Activated gamma-delta T cell treated with anti-CD3 and anti-CD28 coated beads, Interleukin-2, amount 50 U/mL, for 16 hours (primary cell): Measurements from ENCODE around the gene COMMD4.

Experiments
- DNase-seq: peaks from one replicate; pipeline ENCODE4 v3.0.0-alpha.2; 2020; ENCODE audit warnings: low read depth

Gene COMMD4

GRCh38 chr15:75356517-75356916, 20.7 kb downstream of the COMMD4 start:
- DNase-seq, result no peak

GRCh38 chr15:75357976-75358673, 22.3 kb downstream of the COMMD4 start:
- DNase-seq, result no peak

GRCh38 chr15:75358771-75359536, 23.1 kb downstream of the COMMD4 start:
- no peak for DNase-seq

GRCh38 chr15:75359537-75360250, 23.8 kb downstream of the COMMD4 start:
- DNase-seq, result no peak

- no peak for DNase-seq
Measured at GRCh38 chr15:75360391-75360790, 24.5 kb downstream of the COMMD4 start.

GRCh38 chr15:75360856-75361255, 25.0 kb downstream of the COMMD4 start:
- no peak for DNase-seq

- no peak for DNase-seq
Measured at GRCh38 chr15:75361361-75361988, 25.6 kb downstream of the COMMD4 start.

GRCh38 chr15:75361989-75362641, 26.3 kb downstream of the COMMD4 start:
- no peak for DNase-seq

GRCh38 chr15:75362642-75363249, 26.9 kb downstream of the COMMD4 start:
- DNase-seq, result no peak

- DNase-seq, result no peak
Measured at GRCh38 chr15:75363786-75364185, 27.9 kb downstream of the COMMD4 start.

GRCh38 chr15:75364881-75365280, 29.0 kb downstream of the COMMD4 start:
- DNase-seq, result no peak

GRCh38 chr15:75366163-75366562, 30.3 kb downstream of the COMMD4 start:
- DNase-seq, result no peak

GRCh38 chr15:75367006-75367405, 31.1 kb downstream of the COMMD4 start:
- DNase-seq, result no peak

- DNase-seq, result no peak
Measured at GRCh38 chr15:75367406-75367912, 31.6 kb downstream of the COMMD4 start.

- DNase-seq, result peak; percentile 80
Measured at GRCh38 chr15:75367913-75368688, 32.2 kb downstream of the COMMD4 start, which contains the start of gene MAN2C1. MAN2C1 (minus strand) TSS chr15:75368607; CDS start chr15:75368583, 24 bp downstream.

GRCh38 chr15:75368689-75369239, 32.9 kb downstream of the COMMD4 start:
- DNase-seq, result no peak

GRCh38 chr15:75369897-75370581, 34.2 kb downstream of the COMMD4 start:
- DNase-seq, result no peak

- no peak for DNase-seq
Measured at GRCh38 chr15:75371486-75371885, 35.6 kb downstream of the COMMD4 start.

- DNase-seq, result no peak
Measured at GRCh38 chr15:75371901-75372688, 36.2 kb downstream of the COMMD4 start.
